Ecto neural progenitor cell (in vitro differentiated cells): ENCODE data around the gene DYNLT2.
"Not testable (repeated sequence)": the region's sequence is repeated elsewhere in the genome, so short reads cannot be mapped to it uniquely, and the experiment has no call there.

Source experiments
- DNase-seq: peaks from one replicate; pipeline ENCODE4 v3.0.0-alpha.2; 2018; ENCODE audit warnings: low spot score

DYNLT2 gene

GRCh38 chr6:169783971-169784820, 32.8 kb upstream of the DYNLT2 start:
- DNase-seq, result peak; percentile 32

- DNase-seq, result peak; percentile 26
These were observed 32.0 kb upstream of the DYNLT2 start for GRCh38 chr6:169783401-169783800.

GRCh38 chr6:169782966-169783365, 31.6 kb upstream of the DYNLT2 start:
- DNase-seq, result peak; percentile 25

- no peak for DNase-seq
These were observed 29.3 kb upstream of the DYNLT2 start for GRCh38 chr6:169780571-169781091.

GRCh38 chr6:169779896-169780295, 28.5 kb upstream of the DYNLT2 start:
- no peak for DNase-seq

GRCh38 chr6:169779092-169779815, 27.9 kb upstream of the DYNLT2 start:
- peak; percentile 31 for DNase-seq

- peak; percentile 18 for DNase-seq
These were observed 27.3 kb upstream of the DYNLT2 start for GRCh38 chr6:169778646-169779045.

GRCh38 chr6:169777896-169778295, 26.5 kb upstream of the DYNLT2 start:
- DNase-seq, result peak; percentile 21

- DNase-seq, result no peak
These were observed 25.0 kb upstream of the DYNLT2 start for GRCh38 chr6:169776379-169776778.

- DNase-seq, result no peak
These were observed 23.9 kb upstream of the DYNLT2 start for GRCh38 chr6:169775321-169775720.

- no peak for DNase-seq
These were observed 23.0 kb upstream of the DYNLT2 start for GRCh38 chr6:169774347-169774746.

GRCh38 chr6:169766921-169767736, 15.8 kb upstream of the DYNLT2 start:
- no peak for DNase-seq

GRCh38 chr6:169766232-169766631, 14.9 kb upstream of the DYNLT2 start:
- DNase-seq, result no peak

- DNase-seq, result not testable (repeated sequence)
These were observed 14.4 kb upstream of the DYNLT2 start for GRCh38 chr6:169765789-169766188.

GRCh38 chr6:169763881-169764280, 12.5 kb upstream of the DYNLT2 start:
- no peak for DNase-seq

- DNase-seq, result no peak
These were observed 11.9 kb upstream of the DYNLT2 start for GRCh38 chr6:169763308-169763707.

- DNase-seq, result no peak
These were observed 3.8 kb upstream of the DYNLT2 start for GRCh38 chr6:169755162-169755561.

- DNase-seq, result no peak
These were observed 777 bp upstream of the DYNLT2 start for GRCh38 chr6:169752074-169752623.

- no peak for DNase-seq
These were observed 4.8 kb downstream of the DYNLT2 start for GRCh38 chr6:169746556-169746955.

GRCh38 chr6:169745405-169745804, 6.0 kb downstream of the DYNLT2 start:
- DNase-seq, result no peak

- DNase-seq, result no peak
These were observed 10.0 kb downstream of the DYNLT2 start for GRCh38 chr6:169741344-169741743.

GRCh38 chr6:169738976-169739529, 12.3 kb downstream of the DYNLT2 start:
- DNase-seq, result no peak
